Measurements from ENCODE around the gene FRMD1. TPM values are rescaled to one million over a fixed set of nuclear protein-coding genes. Genes with fewer than 3 reads are reported as not detected.

The FRMD1 gene
- total RNA-seq, 4 donors from 2014 or later, result 0.13 TPM; not detected in 3

DNA sequence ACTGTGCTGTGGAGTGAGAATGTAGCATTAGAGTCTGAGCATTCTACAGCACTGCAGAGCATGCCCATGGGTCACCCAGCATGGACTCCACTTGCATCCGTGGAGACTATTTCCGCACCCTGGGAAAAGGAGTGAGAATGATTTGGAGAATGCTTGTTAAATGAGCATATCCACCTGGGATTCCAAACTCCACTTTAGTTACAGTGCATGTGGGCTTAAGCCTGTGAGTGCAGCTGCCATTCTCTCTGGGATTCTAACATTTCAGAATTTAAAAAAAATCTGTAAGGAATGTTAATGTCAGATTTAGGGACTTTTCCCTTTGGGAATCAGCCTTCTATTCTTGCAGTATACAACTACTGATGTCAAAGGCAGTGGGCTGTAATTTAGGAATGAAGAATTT, 48.1 kb downstream of the FRMD1 start:
- peaks cover 0 to 12% of the 10 kb centered on the region in 2 donors for H3K4me1 ChIP-seq
- no peaks in the 10 kb centered on the region for H3K9me3 ChIP-seq
- intact Hi-C loops (cut with DNase I), result no loop called here
- H3K27ac ChIP-seq, result peak overlapping the region in 1 of 3 donors; percentile 60
- no peaks in the 10 kb centered on the region for H3K36me3 ChIP-seq
- DNase-seq, result no peak
- no peaks in the 10 kb centered on the region for H3K27me3 ChIP-seq
- 59 to 72% methylated on average over 2 of the region's 2 CpGs for WGBS, 2 donors
- TF ChIP-seq POLR2A (IDR thresholded peaks at IDR 0.05), result no peak
- TF ChIP-seq, protein P1, sequence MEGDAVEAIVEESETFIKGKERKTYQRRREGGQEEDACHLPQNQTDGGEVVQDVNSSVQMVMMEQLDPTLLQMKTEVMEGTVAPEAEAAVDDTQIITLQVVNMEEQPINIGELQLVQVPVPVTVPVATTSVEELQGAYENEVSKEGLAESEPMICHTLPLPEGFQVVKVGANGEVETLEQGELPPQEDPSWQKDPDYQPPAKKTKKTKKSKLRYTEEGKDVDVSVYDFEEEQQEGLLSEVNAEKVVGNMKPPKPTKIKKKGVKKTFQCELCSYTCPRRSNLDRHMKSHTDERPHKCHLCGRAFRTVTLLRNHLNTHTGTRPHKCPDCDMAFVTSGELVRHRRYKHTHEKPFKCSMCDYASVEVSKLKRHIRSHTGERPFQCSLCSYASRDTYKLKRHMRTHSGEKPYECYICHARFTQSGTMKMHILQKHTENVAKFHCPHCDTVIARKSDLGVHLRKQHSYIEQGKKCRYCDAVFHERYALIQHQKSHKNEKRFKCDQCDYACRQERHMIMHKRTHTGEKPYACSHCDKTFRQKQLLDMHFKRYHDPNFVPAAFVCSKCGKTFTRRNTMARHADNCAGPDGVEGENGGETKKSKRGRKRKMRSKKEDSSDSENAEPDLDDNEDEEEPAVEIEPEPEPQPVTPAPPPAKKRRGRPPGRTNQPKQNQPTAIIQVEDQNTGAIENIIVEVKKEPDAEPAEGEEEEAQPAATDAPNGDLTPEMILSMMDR (IDR thresholded peaks at IDR 0.05), result no peak
- H3K4me3 ChIP-seq (replicated peaks in 1 of 3), result no peak overlapping the region

DNA sequence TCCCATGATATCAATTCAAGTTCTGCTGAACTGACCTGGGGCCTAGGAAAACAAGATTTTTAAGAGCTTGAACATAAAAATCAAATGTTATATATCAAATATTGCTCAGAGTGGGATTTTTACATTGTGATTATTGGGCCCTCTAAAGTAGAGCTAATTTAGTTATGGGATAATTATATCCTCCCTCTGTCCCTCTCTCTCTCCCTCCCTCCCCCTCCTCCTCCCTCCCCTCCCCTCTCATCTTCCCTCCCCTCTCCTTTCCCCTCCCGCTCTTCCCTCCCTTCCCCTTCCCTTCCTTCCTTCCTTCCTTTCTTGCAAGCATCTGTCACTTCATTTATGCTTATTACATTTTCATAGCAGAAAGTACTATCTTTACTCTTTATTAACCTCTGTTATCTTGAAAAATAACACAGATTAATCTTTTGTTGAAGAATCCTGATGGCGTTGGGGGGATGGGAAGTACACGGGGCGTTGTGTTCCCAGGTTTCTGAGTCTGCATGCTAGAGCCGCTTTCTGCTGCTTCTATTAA, 48.7 kb downstream of the FRMD1 start:
- 64 to 75% methylated on average over 5 of the region's 5 CpGs for WGBS, 2 donors
- intact Hi-C loops (cut with DNase I), result no loop called here
- TF ChIP-seq, protein P1 (IDR thresholded peaks at IDR 0.05), result no peak
- TF ChIP-seq POLR2A (IDR thresholded peaks at IDR 0.05), result no peak
- Histone ChIP-seq H3K27ac (peak overlapping the region in 1 of 3 donors; percentile 60), H3K36me3 (no peaks in the 10 kb centered on the region), H3K4me1 (peaks cover 0 to 12% of the 10 kb centered on the region in 2 donors), H3K9me3 (no peaks in the 10 kb centered on the region), H3K27me3 (no peaks in the 10 kb centered on the region), H3K4me3 (replicated peaks in 1 of 3) (no peak overlapping the region)
- DNase-seq, result no peak

DNA sequence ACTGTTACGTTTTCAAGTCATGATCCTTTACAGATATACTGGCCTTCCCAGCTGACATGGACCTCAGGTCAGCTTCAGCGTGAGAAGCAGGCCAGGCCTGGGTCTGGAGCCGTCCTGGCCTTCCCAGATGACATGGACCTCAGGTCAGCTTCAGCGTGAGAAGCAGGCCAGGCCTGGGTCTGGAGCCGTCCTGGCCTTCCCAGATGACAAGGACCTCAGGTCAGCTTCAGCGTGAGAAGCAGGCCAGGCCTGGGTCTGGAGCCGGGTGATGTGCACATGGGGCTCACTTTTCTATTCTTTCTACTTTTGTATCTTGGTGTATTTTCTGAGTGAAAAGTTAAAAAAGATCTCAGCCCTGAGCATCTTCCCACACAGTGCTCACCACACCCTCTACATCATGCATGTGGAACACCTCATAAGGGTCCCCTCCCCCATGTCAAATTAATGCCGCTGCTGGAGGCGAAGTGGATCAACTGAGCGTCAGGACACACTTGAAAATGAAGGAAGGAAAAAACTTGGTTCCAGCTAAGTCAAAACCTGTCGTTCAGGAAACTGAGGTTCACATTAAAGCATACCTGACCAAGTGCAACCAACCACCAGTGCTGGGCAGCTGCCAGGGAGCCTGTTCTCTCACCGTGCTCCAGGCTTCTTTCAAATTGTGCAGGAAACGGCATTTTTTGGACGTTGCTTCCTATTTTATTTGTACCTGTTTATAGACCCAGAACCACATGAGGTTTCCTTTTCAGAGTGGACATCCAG, 49.4 kb downstream of the FRMD1 start:
- no peaks in the 10 kb centered on the region for H3K27me3 ChIP-seq
- TF ChIP-seq POLR2A (IDR thresholded peaks at IDR 0.05), result no peak
- TF ChIP-seq, protein P1 (IDR thresholded peaks at IDR 0.05), result no peak
- intact Hi-C loops (cut with DNase I), result no loop called here
- peak overlapping the region in 1 of 3 donors; percentile 60 for H3K27ac ChIP-seq
- H3K36me3 ChIP-seq, result no peaks in the 10 kb centered on the region
- no peak overlapping the region for H3K4me3 ChIP-seq (replicated peaks in 1 of 3)
- peaks cover 0 to 16% of the 10 kb centered on the region in 2 donors for H3K4me1 ChIP-seq
- peak; percentile 73 to 81 for DNase-seq
- H3K9me3 ChIP-seq, result no peaks in the 10 kb centered on the region
- WGBS, 2 donors, result 58 to 60% methylated on average over 14 of the region's 14 CpGs

GRCh38 chr6:168028181-168028580, 50.8 kb downstream of the FRMD1 start:
- Histone ChIP-seq H3K4me3 (replicated peaks in 1 of 3) (no peak overlapping the region), H3K36me3 (no peaks in the 10 kb centered on the region), H3K4me1 (peaks cover 0 to 20% of the 10 kb centered on the region in 2 donors), H3K27me3 (no peaks in the 10 kb centered on the region), H3K9me3 (no peaks in the 10 kb centered on the region), H3K27ac (no peak overlapping the region)
- no peak for TF ChIP-seq POLR2A (IDR thresholded peaks at IDR 0.05)
- TF ChIP-seq, protein P1 (IDR thresholded peaks at IDR 0.05), result no peak
- WGBS, 2 donors, result 91 to 96% methylated on average over 9 of the region's 9 CpGs
- intact Hi-C loops (cut with DNase I), result no loop called here
- no peak for DNase-seq

DNA sequence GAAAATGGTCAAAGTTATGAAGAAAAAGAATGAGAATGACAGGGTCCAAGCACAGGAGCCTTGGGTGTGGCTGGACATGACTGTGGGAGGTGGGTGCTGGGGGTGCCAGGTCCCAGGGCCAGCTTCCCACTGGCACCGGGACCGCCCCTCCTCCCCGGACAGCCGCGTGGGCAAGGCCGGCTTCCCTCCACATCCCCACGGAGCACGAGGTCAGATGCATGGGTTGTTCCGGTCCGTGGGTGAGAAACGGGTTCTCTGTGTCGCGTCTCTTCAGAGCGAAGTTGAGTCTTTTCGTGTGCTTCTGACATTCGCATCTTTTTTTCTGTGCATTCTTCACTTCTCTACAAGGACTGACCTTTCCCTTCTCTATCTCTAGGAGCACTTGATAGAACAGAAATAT, 51.5 kb downstream of the FRMD1 start:
- no peak for DNase-seq
- intact Hi-C loops (cut with DNase I), result no loop called here
- Histone ChIP-seq H3K4me3 (replicated peaks in 1 of 3) (no peak overlapping the region), H3K36me3 (no peaks in the 10 kb centered on the region), H3K9me3 (no peaks in the 10 kb centered on the region), H3K27me3 (no peaks in the 10 kb centered on the region), H3K4me1 (peaks cover 0 to 20% of the 10 kb centered on the region in 2 donors), H3K27ac (no peak overlapping the region)
- 89 to 93% methylated on average over 16 of the region's 16 CpGs for WGBS, 2 donors
- TF ChIP-seq, protein P1 (IDR thresholded peaks at IDR 0.05), result no peak
- no peak for TF ChIP-seq POLR2A (IDR thresholded peaks at IDR 0.05)
